GM18873 (cell line): ENCODE results near the gene SPATA2L.
"Not testable (repeated sequence)": the region's sequence is repeated elsewhere in the genome, so short reads cannot be mapped to it uniquely, and the experiment has no call there.

Source experiments
- ATAC-seq: cut with Tn5 transposase; IDR thresholded peaks from one replicate; pipeline ENCODE4 v1.9.1; 2021; ENCODE audit warnings: mild to moderate bottlenecking, moderate library complexity, moderate number of reproducible peaks; ENCODE audit not compliant: unreplicated experiment, low FRiP score

The SPATA2L gene

DNA sequence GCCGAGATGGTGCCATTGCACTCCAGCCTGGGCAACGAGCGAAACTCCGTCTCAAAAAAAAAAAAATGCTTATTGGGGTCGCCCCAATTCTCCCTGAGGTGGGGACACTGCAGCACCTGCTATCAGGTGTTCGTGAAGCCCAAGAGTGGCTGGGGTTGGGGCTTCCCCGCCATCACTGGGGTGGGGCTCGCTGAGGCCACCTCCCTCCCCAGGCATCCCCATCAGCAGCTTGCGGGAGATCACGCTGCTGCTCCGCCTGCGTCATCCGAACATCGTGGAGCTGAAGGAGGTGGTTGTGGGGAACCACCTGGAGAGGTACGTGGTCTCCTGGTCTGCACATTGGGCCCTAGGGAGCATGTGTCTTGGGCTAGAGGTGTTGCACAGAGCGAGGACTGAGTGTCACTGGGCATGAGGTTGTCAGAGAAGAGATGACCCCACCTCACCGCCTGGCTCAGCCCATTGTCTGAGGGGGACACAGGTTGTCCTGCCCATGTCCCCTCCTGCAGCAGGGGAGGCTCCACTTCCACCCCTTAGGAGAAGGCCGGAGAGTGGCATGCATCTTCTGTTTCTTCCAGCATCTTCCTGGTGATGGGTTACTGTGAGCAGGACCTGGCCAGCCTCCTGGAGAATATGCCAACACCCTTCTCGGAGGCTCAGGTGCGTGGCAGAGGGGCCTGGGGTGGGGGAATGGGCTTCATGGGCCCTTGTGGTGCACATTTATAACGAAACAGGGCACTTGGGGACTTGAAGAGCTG, 10.1 kb downstream of the SPATA2L start:
- no peak for ATAC-seq

DNA sequence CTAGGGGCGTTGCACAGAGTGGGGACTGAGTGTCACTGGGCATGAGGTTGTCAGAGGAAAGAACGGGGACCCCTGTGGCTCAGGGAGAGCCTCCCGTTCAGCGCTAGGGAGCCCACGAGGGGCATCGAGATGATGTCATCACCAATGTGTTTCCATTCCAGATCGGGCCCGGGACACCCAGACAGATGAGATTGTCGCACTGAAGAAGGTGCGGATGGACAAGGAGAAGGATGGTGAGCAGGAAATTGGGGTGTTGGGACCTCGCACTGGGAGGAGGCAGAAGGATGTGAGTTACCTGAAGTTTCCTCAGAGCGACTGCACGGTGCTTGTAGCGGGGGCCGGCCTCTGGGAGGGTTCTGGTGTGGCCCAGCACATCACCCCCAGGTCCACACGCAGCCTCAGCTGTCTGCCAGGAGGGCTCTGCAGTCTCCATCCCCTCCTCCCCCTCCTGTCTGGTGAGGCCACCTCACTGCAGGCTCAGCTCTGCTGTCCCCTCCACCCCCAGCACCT, 11.1 kb downstream of the SPATA2L start:
- no peak for ATAC-seq

DNA sequence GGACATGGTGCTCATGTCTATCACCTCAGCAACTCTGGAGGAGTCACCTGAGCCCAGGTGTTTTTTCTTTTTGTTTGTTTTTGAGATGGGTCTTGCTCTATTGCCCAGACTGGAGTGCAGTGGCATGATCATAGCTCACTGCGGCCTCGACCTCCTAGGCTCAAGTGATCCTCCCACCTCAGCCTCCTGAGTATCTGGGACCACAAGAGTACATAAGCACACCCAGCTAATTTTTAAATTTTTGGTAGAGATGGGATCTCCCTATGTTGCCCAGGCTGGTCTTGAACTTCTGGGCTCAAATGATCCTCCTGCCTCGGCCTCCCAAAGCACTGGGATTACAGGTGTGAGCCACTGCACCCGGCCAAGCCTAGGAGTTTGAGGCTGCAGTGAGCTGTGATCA, 11.9 kb downstream of the SPATA2L start:
- not testable (repeated sequence) for ATAC-seq

DNA sequence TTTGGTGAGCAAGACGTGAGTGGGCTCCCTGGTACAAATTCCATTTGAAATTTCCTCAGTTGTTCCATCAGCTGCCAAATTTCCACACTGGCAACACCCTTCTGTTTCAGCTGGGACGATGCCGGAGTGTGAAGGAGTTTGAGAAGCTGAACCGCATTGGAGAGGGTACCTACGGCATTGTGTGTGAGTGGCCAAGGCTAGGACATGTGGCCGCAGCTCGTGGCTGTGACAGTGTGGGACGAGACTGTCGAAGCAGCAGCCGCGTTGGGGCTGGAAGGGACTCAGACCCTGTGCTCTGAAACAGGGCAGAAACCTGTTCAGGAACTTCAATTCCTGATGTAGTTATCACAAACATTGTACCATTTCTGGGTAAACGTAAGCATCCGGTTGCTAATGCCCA, 12.4 kb downstream of the SPATA2L start:
- no peak for ATAC-seq

DNA sequence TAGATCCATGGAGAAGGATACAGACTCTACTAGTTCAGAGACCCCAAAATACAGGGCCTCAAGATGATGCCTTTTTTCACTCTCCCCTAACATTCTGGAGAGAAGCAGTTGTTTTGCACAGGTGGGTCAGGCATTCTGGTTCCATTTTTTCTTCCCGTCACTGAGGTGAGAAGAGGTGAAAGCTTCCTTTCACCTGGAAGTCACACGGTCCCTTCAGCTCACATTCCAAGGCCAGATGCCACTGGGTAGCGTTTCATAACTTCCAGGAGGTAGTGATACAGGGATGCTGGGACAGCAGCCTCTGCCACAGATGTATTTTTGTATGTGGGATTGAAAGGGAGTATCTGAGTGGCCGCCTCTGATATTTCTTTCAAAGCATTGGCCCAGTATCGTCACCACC, 13.1 kb downstream of the SPATA2L start:
- ATAC-seq = no peak

DNA sequence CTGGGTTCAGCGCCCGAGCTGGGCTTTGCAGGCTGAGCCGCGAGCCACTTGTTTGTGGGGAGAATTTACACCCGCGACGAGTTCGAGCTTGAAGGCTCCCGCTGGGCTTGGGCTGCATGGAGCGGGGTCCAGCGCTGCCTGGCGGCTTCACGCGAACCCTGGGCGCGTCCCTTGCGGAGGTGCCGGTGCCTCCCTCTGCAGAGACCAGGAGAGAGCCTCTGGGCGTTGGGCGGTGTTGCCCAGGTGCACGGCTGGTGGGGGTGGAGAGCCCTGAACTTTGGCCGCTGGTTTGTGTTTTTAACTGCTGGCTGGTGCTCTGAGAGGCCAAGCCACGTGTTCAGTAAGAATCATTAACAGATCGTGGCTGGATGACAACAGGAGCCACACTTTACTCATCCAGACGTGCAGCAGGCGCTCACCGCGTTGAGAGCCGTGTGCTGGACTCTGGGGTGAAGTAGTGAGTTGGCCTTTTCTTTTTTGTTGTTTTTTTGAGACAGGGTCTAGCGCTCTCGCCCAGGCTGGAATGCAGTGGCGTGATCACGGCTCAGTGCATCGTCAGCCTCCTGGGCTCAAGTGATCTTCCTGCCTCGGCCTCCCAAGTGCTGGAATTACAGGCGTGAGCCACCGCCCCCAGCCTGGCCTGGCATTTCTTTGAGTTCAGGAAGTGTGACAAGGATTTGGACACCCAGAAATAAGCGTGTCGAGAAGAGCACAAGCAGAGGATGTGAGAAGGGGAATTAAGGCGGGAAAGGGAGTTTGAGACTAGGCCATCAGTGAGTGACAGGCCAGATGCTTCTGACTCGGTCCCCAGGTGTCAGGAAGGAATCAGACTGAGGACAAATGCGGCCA, 14.2 kb downstream of the SPATA2L start:
- ATAC-seq = peak; percentile 37

DNA sequence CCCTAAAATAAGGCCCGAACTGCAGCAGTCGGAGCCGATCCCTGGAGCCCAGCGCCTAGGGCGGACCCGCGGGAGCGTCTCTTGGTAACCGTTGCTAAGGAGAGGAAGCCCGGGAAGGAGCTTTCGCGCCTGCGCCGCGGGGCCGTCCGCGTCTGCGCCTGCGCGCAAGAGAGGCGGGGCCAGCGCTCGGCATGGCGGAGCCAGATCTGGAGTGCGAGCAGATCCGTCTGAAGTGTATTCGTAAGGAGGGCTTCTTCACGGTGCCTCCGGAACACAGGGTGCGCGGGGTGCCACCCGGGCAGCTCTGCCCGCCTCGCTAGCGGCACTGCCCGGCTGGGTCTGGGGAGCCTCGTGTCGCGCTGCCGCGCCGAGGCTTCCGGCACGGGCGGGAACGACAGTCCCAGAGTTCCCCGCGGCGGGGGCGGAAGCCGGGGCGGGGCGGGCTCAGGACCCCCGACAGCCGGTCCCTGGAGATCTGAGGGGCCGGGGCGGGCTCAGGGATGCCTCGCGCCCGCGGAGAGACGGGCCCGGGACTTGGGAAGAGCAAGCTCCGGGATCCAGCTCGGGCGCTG, 14.9 kb downstream of the SPATA2L start, which contains the start of gene CDK10:
Gene CDK10, plus strand, starts transcription at position 170 of the 572 bp plus-strand sequence. Its CDS starts 22 bp downstream, at position 192.
- peak; percentile 63 for ATAC-seq

DNA sequence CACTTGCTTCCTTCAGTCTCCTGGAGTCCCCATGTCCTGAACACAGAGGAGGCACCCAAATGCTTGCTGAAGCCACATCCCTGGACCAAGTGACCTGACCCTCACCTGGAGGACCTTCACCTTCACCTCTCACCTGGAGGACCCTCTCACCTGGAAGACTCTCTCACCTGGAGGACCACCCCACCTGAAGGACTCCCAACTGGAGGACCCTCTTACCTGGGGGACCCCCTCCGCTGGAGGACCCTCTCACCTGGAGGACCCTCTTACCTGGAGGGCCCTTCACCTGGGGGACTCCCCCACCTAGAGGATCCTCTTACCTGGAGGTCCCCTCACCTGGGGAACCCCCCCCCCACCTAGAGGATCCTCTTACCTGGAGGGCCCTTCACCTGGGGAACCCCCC, 15.6 kb downstream of the SPATA2L start:
- no peak for ATAC-seq

DNA sequence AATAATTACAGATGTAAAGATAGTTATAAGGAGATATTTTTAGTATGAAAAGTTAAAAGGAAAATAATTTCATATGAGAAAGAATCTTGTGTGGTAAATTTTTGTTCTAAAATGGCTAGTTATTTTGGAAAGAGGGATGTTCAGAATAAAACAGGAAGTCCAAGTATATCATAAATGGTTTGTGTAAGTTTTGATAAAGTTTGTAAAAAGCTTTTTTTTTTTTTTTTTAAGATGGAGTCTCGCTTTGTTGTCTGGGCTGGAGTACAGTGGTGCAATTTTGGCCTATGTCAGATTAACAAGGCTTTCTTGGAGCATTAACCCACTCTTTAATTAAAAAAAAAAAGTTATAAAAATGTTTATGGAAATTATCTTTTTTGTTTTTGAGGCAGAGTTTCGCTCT, 23.2 kb downstream of the SPATA2L start:
- ATAC-seq = no peak

DNA sequence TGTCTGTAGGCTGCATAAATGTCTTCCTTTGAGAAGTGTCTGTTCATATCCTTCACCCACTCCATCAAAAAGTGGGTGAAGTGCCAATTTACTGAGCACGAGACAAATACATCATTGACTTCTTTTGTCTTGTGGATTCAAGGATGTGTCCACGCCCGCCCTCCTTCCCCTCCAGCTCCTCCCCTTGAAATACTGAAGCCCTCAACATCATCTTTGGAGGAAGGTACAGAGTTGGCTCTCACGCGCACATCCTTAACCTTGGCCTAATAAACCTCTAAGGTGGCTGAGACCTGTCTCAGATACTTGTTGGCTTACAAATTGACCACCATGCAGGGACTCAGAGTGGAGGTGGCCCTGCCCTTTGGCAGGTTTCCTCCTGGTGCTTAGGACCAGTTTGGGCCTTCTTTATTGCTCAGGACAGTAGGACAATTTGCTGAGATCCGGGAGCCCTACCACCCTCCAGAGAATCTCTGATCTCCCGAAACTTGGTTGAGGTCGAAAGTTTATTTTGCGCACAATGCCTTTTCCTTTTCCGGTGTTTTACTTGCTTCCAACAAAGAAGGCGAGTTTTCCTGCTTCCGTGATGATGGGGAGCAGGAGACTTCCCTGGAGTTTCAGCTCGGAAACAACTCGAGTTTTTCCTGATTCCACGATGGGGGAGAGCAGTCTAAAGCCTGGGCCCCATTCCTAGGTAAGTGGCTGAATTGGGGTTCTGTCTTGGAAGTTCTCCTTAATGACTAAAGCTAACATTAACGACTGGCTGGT, 29.1 kb downstream of the SPATA2L start:
- ATAC-seq = no peak

DNA sequence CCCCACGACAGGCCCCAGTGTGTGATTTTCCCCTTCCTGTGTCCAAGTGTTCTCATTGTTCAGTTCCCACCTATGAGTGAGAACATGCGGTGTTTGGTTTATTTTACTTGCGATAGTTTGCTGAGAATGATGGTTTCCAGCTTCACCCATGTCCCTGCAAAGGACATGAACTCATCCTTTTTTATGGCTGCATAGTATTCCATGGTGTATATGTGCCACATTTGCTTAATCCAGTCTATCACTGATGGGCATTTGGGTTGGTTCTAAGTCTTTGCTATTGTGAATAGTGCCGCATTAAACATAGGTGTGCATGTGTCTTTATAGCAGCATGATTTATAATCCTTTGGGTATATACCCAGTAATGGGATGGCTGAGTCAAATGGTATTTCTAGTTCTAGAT, 29.9 kb downstream of the SPATA2L start:
- ATAC-seq = not testable (repeated sequence)

DNA sequence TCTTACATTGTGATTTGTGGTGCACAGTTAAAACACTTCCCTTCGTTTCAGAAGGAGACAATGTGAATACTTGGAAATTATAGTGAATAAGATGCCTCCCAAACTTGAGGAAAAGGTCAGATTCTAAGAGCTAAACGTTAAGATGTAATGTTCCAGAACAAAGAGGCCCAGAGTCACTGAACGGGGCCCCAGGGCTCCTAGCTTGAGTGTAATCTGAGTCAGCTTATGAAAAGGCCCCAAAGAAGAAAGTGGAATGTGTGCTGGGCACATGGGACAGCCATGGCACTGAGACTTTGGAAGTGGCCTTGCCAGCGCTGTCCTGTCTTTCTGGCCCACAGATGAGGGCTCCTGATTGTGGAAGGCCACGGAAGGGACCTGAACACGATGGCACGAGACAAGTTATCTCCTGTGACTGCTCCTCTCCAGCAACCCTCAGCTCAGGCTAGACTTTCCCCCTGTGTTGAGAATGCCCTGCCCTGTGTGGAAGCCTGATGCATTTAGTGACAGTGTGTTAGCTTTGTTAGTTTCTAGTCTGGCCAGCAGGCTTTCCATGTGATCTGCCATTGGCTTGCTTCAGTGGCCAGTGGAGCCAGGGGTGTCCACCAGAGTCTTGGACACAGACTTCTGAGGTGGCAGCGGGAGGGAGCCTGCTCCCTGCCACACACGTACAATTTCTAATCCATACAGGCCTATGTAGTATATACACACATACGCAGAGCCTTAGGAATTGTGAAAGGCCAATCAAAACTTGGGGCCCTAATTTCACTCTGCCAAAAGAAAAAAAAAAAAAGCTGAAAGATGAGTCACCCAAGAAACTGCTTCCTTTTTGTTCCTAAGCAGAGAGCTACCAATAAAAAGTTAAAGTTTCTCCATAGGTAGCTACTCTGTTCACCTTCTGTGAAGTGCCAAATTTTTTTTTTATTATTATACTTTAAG, 30.7 kb downstream of the SPATA2L start:
- ATAC-seq = no peak

DNA sequence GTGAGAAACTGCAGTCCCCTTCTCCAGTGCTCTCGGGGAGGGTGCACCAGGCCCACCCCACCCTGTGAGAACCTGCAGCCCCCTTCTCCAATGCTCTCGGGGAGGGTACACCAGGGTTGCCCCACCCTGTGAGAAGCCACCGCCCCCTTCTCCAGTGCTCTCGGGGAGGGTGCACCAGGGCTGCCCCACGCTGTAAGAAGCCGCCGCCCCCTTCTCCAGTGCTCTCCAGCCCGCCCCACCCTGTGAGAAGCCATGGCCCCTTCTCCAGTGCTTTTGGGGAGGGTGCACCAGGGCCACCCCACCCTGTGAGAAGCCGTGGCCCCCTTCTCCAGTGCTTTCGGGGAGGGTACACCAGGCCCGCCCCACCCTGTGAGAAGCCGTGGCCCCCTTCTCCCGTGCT, 31.8 kb downstream of the SPATA2L start:
- no peak for ATAC-seq

DNA sequence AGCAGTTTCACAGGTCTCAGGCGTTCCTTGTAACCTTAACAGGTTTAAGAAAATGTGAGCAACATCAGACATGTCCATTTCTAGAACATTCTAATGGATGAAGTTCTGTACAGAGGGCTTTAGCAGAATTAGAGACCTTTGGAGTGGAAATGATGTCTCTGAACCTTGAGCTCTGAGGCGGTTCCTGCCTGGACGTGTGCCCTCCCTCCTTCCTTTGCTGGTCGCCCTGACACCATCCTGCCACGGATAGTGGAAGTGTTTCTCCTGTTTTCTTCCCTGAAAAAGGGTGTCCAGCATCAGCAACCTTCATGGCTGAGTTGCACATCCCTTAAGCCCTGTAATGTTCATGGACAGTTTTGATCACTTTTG, 32.7 kb downstream of the SPATA2L start:
- ATAC-seq = no peak

DNA sequence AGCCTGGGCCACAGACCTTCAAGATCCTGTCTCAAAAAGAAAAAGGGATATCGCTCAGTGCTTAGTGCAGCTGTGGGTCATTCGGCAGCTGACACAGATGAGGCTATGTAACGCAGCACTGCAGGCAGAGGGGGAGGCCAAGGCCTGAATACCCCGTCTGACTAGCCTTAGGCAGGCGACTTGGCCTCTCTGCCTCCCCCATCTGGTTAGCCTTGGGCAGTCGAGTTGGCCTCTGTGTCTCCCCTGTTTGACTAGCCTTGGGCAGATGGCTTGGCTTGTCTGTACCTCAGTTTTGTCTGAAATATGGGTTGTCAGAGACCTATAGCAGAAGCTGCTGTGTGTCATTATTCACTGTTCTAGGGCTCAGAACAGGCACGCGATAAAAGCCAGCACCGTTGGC, 33.9 kb downstream of the SPATA2L start:
- no peak for ATAC-seq

DNA sequence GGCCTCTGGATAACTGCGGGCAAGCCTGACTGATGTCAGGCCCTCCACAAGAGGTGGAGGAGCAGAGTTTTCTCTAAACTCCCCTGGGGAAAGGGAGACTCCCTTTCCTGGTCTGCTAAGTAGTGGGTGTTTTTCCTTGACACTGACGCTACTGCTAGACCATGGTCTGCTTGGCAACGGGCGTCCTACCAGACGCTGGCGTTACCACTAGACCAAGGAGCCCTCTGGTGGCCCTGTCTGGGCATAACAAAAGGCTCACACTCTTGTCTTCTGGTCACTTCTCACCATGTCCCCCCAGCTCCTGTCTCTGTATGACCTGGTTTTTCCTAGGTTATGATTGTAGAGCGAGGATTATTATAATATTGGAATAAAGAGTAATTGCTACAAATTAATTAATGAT, 34.5 kb downstream of the SPATA2L start:
- ATAC-seq = not testable (repeated sequence)

DNA sequence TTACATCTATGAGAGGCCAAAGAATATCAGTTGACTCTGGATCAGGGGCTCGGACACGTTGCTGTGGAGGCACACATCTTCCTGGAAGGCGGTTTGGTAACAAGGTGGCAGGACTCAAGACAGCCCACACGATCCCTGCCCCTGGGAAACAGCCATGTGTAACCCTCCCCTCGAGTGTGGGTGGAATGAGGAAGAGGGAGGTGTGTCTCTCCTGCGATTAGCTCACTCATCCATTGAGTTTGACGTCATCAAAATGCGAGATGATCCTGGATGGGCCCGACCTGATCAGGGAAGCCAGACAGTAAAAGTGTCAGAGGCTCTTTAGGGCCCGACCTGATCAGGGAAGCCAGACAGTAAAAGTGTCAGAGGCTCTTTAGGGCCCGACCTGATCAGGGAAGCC, 37.3 kb downstream of the SPATA2L start:
- ATAC-seq = not testable (repeated sequence)

DNA sequence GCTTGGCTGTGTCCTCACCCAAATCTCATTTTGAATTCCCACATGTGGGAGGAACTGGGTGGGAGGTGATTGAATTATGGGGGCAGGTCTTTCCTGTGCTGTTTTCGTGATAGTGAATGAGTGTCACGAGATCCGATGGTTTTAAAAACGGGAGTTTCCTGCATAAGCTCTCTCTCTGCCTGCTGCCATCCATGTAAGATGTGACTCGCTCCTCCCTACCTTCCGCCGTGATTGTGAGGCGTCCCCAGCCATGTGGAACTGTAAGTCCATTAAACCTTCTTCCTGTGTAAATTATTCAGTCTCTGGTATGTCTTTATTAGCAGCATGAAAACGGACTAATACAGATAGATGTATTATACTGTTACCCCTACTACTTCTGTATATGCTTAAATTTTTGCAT, 40.3 kb downstream of the SPATA2L start:
- ATAC-seq = no peak

DNA sequence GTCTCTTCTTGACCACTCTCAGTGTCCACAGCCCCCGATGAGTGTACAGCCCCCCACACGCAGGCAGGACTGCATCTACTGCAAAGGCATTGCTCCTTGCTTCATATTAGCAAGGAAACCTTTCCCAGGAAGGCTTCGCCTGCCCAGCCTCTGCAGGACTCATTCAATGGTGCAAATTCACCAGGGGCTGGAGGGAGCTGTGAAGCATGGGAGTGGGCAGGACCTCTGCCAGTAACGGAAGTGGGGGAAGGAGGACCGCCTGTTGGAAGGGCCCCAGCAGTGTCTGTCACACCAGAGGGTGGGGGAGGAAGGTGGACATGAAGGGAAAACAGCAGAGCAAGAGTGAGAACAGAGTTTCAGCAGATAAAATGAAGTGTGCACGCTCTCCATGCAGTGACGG, 41.4 kb downstream of the SPATA2L start:
- no peak for ATAC-seq
